ENCODE measurements around the gene CERT1.

Gene CERT1

GRCh38 chr5:75472973-75473372, 38.5 kb downstream of the CERT1 start:
- DNase-seq = no peak

- no peak for DNase-seq
Measured at GRCh38 chr5:75471193-75471592, 40.2 kb downstream of the CERT1 start.

GRCh38 chr5:75469017-75469416, 42.4 kb downstream of the CERT1 start:
- no peak for DNase-seq

GRCh38 chr5:75468593-75468992, 42.8 kb downstream of the CERT1 start:
- DNase-seq = no peak

- peak in 1 of 6 experiments; percentile 1 for DNase-seq
Measured at GRCh38 chr5:75466006-75466716, 45.3 kb downstream of the CERT1 start.

- DNase-seq = no peak
Measured at GRCh38 chr5:75465480-75465879, 45.9 kb downstream of the CERT1 start.

GRCh38 chr5:75463726-75464125, 47.7 kb downstream of the CERT1 start:
- DNase-seq = no peak

- no peak for DNase-seq
Measured at GRCh38 chr5:75461679-75462078, 49.8 kb downstream of the CERT1 start.

- DNase-seq = no peak
Measured at GRCh38 chr5:75460942-75461610, 50.4 kb downstream of the CERT1 start.

- DNase-seq = no peak
Measured at GRCh38 chr5:75460532-75460931, 50.9 kb downstream of the CERT1 start.

GRCh38 chr5:75457691-75458090, 53.7 kb downstream of the CERT1 start:
- no peak for DNase-seq

GRCh38 chr5:75457161-75457560, 54.3 kb downstream of the CERT1 start:
- no peak for DNase-seq

- no peak for DNase-seq
Measured at GRCh38 chr5:75450069-75450468, 61.4 kb downstream of the CERT1 start.

- no peak for DNase-seq
Measured at GRCh38 chr5:75446068-75446467, 65.4 kb downstream of the CERT1 start.

- no peak for DNase-seq
Measured at GRCh38 chr5:75441560-75441959, 69.9 kb downstream of the CERT1 start.

GRCh38 chr5:75439276-75439675, 72.2 kb downstream of the CERT1 start:
- no peak for DNase-seq

- no peak for DNase-seq
Measured at GRCh38 chr5:75438722-75439121, 72.7 kb downstream of the CERT1 start.

- DNase-seq = no peak
Measured at GRCh38 chr5:75435096-75435495, 76.3 kb downstream of the CERT1 start.

GRCh38 chr5:75433814-75434506, 77.5 kb downstream of the CERT1 start:
- DNase-seq = no peak

GRCh38 chr5:75414241-75414640, 97.2 kb downstream of the CERT1 start:
- DNase-seq = no peak

- DNase-seq = no peak
Measured at GRCh38 chr5:75412111-75412990, 99.1 kb downstream of the CERT1 start.

GRCh38 chr5:75405296-75405695, 106.1 kb downstream of the CERT1 start:
- no peak for DNase-seq

- no peak for DNase-seq
Measured at GRCh38 chr5:75395277-75395676, 116.2 kb downstream of the CERT1 start.

Data from stimulated activated naive CD4-positive, alpha-beta T cell (primary cell).